ENCODE measurements around the gene COX4I1. TPM values are rescaled to one million over a fixed set of nuclear protein-coding genes. Genes with fewer than 3 reads are reported as not detected.

Gene COX4I1
- total RNA-seq, 1 donor from 2014 or later, result 344 TPM

DNA sequence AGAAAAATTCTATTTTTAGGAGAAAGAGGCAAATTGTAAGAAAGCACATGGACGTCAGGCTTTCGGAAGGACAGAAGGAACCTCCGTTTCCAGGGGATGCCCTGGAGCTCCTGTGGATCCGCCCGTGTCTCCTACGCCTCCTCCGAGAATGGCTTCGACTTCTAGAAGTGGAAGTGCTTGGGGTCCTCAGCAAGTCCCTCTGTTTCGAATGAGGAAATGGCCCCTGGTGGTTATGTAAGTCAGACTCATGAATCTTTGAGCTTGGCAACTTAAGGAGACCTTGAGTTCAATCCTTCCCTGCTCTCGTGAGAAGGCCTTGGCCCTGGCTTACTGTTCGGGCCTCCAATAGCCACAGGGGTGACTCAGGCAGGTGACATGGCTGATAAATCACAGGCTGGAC, 38.9 kb downstream of the COX4I1 start:
- Mint-ChIP-seq H3K9me3 (ENCODE audit: low read depth) (peaks cover 6% of the 10 kb centered on the region), H3K36me3 (ENCODE audit: low read depth) (peaks cover 1% of the 10 kb centered on the region), H3K27me3 (ENCODE audit: low read depth) (peaks cover 44% of the 10 kb centered on the region), H3K4me3 (ENCODE audit: unreplicated experiment) (no peak overlapping the region), H3K4me1 (ENCODE audit: low read depth) (no peaks in the 10 kb centered on the region), H3K27ac (ENCODE audit: unreplicated experiment) (no peak overlapping the region)
- peak; percentile 38 for DNase-seq (ENCODE audit: low spot score)
- TF ChIP-seq, protein P1, sequence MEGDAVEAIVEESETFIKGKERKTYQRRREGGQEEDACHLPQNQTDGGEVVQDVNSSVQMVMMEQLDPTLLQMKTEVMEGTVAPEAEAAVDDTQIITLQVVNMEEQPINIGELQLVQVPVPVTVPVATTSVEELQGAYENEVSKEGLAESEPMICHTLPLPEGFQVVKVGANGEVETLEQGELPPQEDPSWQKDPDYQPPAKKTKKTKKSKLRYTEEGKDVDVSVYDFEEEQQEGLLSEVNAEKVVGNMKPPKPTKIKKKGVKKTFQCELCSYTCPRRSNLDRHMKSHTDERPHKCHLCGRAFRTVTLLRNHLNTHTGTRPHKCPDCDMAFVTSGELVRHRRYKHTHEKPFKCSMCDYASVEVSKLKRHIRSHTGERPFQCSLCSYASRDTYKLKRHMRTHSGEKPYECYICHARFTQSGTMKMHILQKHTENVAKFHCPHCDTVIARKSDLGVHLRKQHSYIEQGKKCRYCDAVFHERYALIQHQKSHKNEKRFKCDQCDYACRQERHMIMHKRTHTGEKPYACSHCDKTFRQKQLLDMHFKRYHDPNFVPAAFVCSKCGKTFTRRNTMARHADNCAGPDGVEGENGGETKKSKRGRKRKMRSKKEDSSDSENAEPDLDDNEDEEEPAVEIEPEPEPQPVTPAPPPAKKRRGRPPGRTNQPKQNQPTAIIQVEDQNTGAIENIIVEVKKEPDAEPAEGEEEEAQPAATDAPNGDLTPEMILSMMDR (IDR thresholded peaks at IDR 0.05), result no peak

DNA sequence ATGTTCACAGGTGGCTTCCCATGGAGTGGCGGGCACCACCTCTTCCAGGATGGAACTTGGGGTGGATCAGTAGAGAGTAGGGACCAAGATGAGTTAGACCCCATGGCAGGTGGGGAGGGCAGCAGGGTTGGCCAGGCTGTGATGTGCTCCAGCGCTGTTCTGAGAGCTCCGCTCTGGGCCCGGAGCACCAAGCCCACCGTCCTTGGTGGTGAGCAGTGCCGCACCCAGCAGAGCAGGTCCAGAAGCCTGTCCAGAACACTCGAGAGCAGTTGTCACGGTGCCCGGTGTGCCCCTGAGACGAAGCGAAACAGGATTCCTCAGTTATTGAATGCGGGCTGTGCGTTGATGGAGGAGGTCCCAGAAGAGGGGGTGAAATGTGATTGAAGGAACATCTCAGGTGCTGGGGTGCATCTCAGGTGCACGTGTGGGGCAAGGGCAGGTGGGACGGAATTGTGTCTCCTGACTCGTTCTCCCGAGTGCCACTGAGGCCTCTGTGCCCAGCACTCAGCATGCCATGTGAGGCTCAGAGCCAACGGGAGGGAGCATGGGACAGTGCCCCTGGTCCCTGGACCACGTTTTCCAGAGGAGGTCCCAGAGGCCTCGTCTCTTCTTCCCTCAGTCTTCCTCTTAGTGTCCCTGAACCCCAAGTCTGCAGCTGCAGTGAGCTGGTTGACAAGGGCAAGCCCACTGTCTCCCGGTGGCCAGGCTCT, 39.5 kb downstream of the COX4I1 start:
- Mint-ChIP-seq H3K27me3 (ENCODE audit: low read depth) (peaks cover 44% of the 10 kb centered on the region), H3K4me3 (ENCODE audit: unreplicated experiment) (no peak overlapping the region), H3K27ac (ENCODE audit: unreplicated experiment) (no peak overlapping the region), H3K36me3 (ENCODE audit: low read depth) (peaks cover 1% of the 10 kb centered on the region), H3K9me3 (ENCODE audit: low read depth) (peaks cover 6% of the 10 kb centered on the region), H3K4me1 (ENCODE audit: low read depth) (no peaks in the 10 kb centered on the region)
- TF ChIP-seq, protein P1 (IDR thresholded peaks at IDR 0.05), result no peak
- DNase-seq (ENCODE audit: low spot score), result peak; percentile 74

DNA sequence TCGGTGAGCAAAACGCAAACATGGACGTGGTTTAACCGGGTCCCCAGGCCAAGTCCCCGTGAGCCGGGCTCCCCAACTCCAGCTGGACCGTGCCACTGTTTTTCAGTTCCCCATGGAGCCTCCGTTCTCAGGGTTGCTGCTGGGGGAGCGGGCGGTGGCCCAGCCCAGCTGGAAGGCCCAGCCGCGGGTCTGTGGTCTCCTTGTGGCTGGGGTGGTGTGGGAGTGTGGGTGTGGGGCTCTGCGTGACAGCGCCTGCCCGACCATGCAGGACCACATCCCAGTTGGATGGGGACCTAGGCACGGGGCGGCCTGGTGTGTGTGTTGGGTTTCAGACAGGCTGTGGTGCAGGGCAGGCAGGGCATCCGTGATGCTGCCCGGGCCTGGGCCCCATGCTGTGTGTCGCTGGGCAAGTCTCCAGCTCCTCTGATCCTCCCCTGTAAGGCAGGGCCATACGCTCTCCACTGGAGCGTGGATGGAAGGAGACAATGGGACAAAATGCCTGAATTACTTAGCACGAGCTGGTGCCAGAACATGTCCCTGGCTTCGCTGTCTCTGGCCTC, 40.3 kb downstream of the COX4I1 start:
- DNase-seq (ENCODE audit: low spot score), result peak; percentile 87
- Mint-ChIP-seq H3K4me3 (ENCODE audit: unreplicated experiment) (no peak overlapping the region), H3K27me3 (ENCODE audit: low read depth) (peaks cover 46% of the 10 kb centered on the region), H3K36me3 (ENCODE audit: low read depth) (peaks cover 1% of the 10 kb centered on the region), H3K9me3 (ENCODE audit: low read depth) (peaks cover 6% of the 10 kb centered on the region), H3K27ac (ENCODE audit: unreplicated experiment) (no peak overlapping the region), H3K4me1 (ENCODE audit: low read depth) (no peaks in the 10 kb centered on the region)
- TF ChIP-seq, protein P1 (IDR thresholded peaks at IDR 0.05), result no peak

DNA sequence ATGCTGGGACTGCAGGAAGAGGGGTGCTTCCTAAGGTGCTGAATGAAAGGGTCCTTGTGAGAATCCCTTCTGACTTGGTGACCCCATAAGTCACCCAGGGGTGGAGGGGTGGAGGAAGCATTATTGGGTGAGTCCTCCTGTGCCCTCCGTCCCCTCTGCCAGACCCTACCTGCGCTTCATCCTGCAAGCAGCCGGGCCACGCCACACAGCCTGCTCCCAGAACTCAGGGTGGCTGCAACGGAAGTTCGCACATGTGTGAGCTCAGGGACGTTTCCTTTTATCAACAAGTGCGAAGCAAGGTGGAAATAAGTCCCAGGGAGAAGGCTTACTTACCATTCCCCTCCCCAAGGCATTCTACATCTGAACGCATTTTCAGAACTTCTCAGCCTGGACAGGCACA, 40.9 kb downstream of the COX4I1 start:
- peaks cover 6% of the 10 kb centered on the region for H3K9me3 Mint-ChIP-seq (ENCODE audit: low read depth)
- H3K27ac Mint-ChIP-seq (ENCODE audit: unreplicated experiment), result no peak overlapping the region
- H3K4me3 Mint-ChIP-seq (ENCODE audit: unreplicated experiment), result no peak overlapping the region
- peaks cover 43% of the 10 kb centered on the region for H3K27me3 Mint-ChIP-seq (ENCODE audit: low read depth)
- TF ChIP-seq, protein P1 (IDR thresholded peaks at IDR 0.05), result no peak
- no peaks in the 10 kb centered on the region for H3K4me1 Mint-ChIP-seq (ENCODE audit: low read depth)
- peaks cover 1% of the 10 kb centered on the region for H3K36me3 Mint-ChIP-seq (ENCODE audit: low read depth)
- no peak for DNase-seq (ENCODE audit: low spot score)

DNA sequence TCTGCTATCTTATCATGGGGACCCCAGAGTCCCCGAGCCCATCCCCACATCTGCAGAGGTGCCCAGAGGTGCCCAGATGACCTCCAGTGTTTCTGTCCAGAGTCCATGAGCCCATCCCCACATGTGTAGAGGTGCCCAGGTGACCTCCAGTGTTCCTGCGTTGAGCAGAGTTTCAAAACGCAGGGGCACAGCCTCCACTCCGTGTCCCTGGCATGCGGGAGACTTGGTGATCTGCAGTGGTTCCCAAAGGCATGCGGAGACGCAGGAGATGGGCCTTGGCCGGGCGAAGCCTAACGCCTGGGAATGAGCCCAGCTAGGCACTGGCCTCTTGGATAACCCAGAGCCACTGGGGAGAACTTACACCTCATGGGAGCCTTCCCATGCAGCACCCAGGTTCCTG, 41.3 kb downstream of the COX4I1 start:
- peaks cover 1% of the 10 kb centered on the region for H3K36me3 Mint-ChIP-seq (ENCODE audit: low read depth)
- H3K4me3 Mint-ChIP-seq (ENCODE audit: unreplicated experiment), result no peak overlapping the region
- H3K4me1 Mint-ChIP-seq (ENCODE audit: low read depth), result no peaks in the 10 kb centered on the region
- TF ChIP-seq, protein P1 (IDR thresholded peaks at IDR 0.05), result no peak
- peaks cover 43% of the 10 kb centered on the region for H3K27me3 Mint-ChIP-seq (ENCODE audit: low read depth)
- peak; percentile 66 for DNase-seq (ENCODE audit: low spot score)
- H3K27ac Mint-ChIP-seq (ENCODE audit: unreplicated experiment), result no peak overlapping the region
- H3K9me3 Mint-ChIP-seq (ENCODE audit: low read depth), result peaks cover 6% of the 10 kb centered on the region
